B cell (primary cell): ENCODE measurements around the gene PUM2.

Experiments
- EZH2 ChIP-seq: IDR thresholded peaks from 2 replicates; pipeline ENCODE4 v1.6.1; 2012; ENCODE audit warnings: borderline replicate concordance, low read depth, mild to moderate bottlenecking, moderate library complexity, low read length; ENCODE audit not compliant: insufficient read depth, poor library complexity, severe bottlenecking
- TF ChIP-seq, protein P1 (sequence below): fragments of 200-600 bp; IDR thresholded peaks from one replicate; pipeline ENCODE4 v1.8.0; 2022; ENCODE audit warnings: antibody characterized with exemption, mild to moderate bottlenecking

DNA sequence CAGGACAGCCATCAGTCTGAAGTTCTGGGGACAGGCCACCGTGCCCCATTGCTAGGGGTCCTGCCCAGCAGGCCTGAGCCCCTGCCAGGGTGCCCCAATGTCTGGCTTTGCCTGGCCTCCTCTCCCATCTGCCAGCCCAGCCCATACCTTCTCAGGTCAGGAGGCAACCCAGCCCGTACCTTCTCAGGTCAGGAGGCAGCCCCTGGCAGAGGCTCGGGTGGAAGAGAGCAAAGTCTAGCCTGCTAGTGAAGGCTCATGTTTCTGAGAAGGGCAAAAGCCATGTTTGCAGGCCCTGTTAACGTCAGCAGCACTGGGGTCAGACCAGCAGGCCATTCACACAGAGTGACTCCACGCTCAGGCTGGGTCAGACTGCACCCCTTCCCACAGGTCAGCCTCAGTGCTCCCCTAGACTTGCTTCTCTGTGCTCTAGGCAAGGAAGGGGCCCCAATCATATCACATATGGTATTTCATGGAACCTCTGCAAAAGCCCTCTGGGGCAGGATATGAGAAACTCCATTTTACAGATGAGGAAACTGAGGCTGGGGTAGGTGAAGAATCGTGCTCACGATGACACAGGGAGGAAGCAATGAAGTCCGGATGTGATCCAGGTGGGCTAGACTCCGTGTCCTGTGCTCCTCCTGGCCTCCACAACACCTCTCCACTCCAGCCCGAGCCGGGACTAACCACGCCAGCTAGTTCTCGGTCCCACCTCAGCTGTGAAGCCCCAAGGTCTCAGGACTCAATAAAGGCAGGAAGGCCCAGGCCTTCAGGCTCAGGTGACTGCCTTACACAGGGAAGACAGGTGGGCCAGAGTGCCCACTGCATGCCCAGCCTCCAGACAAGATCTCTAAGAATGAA lies 135.2 kb downstream of the PUM2 start:
- TF ChIP-seq, protein P1, sequence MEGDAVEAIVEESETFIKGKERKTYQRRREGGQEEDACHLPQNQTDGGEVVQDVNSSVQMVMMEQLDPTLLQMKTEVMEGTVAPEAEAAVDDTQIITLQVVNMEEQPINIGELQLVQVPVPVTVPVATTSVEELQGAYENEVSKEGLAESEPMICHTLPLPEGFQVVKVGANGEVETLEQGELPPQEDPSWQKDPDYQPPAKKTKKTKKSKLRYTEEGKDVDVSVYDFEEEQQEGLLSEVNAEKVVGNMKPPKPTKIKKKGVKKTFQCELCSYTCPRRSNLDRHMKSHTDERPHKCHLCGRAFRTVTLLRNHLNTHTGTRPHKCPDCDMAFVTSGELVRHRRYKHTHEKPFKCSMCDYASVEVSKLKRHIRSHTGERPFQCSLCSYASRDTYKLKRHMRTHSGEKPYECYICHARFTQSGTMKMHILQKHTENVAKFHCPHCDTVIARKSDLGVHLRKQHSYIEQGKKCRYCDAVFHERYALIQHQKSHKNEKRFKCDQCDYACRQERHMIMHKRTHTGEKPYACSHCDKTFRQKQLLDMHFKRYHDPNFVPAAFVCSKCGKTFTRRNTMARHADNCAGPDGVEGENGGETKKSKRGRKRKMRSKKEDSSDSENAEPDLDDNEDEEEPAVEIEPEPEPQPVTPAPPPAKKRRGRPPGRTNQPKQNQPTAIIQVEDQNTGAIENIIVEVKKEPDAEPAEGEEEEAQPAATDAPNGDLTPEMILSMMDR: no peak
- TF ChIP-seq EZH2: no peak
